ENCODE data around the gene CRYZ.
"Not testable (repeated sequence)": the region's sequence is repeated elsewhere in the genome, so short reads cannot be mapped to it uniquely, and the experiment has no call there.

The CRYZ gene

GRCh38 chr1:74677926-74678325, 54.9 kb downstream of the CRYZ start:
- DNase-seq = no peak

GRCh38 chr1:74674278-74675048, 58.4 kb downstream of the CRYZ start:
- no peak for DNase-seq

GRCh38 chr1:74673351-74674111, 59.3 kb downstream of the CRYZ start, which contains the start of gene ERICH3:
TSS of gene ERICH3 (minus strand) at chr1:74673792. CDS start at chr1:74673519, 273 bp downstream.
- DNase-seq = peak; percentile 59

GRCh38 chr1:74670866-74671265, 62.0 kb downstream of the CRYZ start:
- not testable (repeated sequence) for DNase-seq

Measured in NCI-H1694 treated with DMSO at 0.1 percent for 48 hours (cell line).